IMR-90 (cell line): ENCODE data around the gene ACVR1. TPM values are rescaled to one million over a fixed set of nuclear protein-coding genes. Genes with fewer than 3 reads are reported as not detected.

Experiments used
- ATAC-seq: fragments of 200-7000 bp; cut with Tn5 transposase; 2 replicates; pipeline ENCODE4 v1.9.1; 2020; ENCODE audit warnings: low read depth, mild to moderate bottlenecking, moderate library complexity
- BruUV-seq: library from RNA; stranded (reverse); fragments of 400-500 nt; replicated peaks from 2 replicates; lab custom pipeline; 2021; lab: Mats Ljungman, UMichigan
- CTCF ChIA-PET: fragments of 300-600 bp; formaldehyde crosslinking; extraction: SDS; loops from one replicate; lab custom pipeline; 2021; ENCODE audit warnings: antibody characterized with exemption; lab: Yijun Ruan, JAX
- POLR2A ChIA-PET: fragments of 300-600 bp; sonication (Branson Sonifier 250); formaldehyde crosslinking; loops from one replicate; lab custom pipeline; 2022; ENCODE audit warnings: antibody characterized with exemption; ENCODE audit not compliant: unreplicated experiment; lab: Charles Lee
- DNase-seq: peaks from one replicate; pipeline ENCODE4 v3.0.0; 2013
- H2AFZ ChIP-seq: replicated peaks from 2 replicates; pipeline ENCODE3; 2013; ENCODE audit warnings: low read length, mild to moderate bottlenecking; ENCODE audit not compliant: poor library complexity
- H2AK5ac ChIP-seq: 2 replicates; pipeline ENCODE4 v1.6.1; 2013; ENCODE audit warnings: low read depth, low read length, inconsistent platforms
- H2AK9ac ChIP-seq: replicated peaks from 2 replicates; pipeline ENCODE3; 2013; ENCODE audit warnings: mild to moderate bottlenecking, low read depth, low read length, moderate library complexity; ENCODE audit not compliant: poor library complexity
- H2BK120ac ChIP-seq: 2 replicates; pipeline ENCODE4 v1.6.1; 2013; ENCODE audit warnings: low read depth, low read length, inconsistent platforms
- H2BK15ac ChIP-seq: 3 replicates; pipeline ENCODE4 v1.6.1; 2013; ENCODE audit warnings: low read depth, low read length, inconsistent platforms
- H2BK20ac ChIP-seq: 2 replicates; pipeline ENCODE4 v1.6.1; 2013; ENCODE audit warnings: low read depth, mild to moderate bottlenecking, inconsistent platforms, low read length, moderate library complexity
- H2BK5ac ChIP-seq: 2 replicates; pipeline ENCODE4 v1.6.1; 2013; ENCODE audit warnings: mild to moderate bottlenecking, low read depth, low read length, inconsistent platforms; ENCODE audit not compliant: poor library complexity, severe bottlenecking
- H3K14ac ChIP-seq: replicated peaks from 2 replicates; pipeline ENCODE4 v1.6.1; 2013; ENCODE audit warnings: low read depth, low read length, inconsistent platforms
- H3K18ac ChIP-seq: 2 replicates; pipeline ENCODE4 v1.6.1; 2013; ENCODE audit warnings: low read depth, low read length, control low read depth
- H3K23ac ChIP-seq: 2 replicates; pipeline ENCODE4 v1.6.1; 2013; ENCODE audit warnings: low read depth, low read length, inconsistent platforms
- H3K27ac ChIP-seq: 2 replicates; pipeline ENCODE4 v1.5.1; 2013; ENCODE audit warnings: mild to moderate bottlenecking, control low read depth, low read length; ENCODE audit not compliant: insufficient read depth
- H3K27me3 ChIP-seq: 2 replicates; pipeline ENCODE4 v1.6.1; 2013; ENCODE audit warnings: low read length; ENCODE audit not compliant: control insufficient read depth, insufficient read depth
- H3K36me3 ChIP-seq: 2 replicates; pipeline ENCODE4 v1.6.1; 2013; ENCODE audit warnings: low read length, mixed read lengths; ENCODE audit not compliant: control insufficient read depth, insufficient read depth
- H3K4ac ChIP-seq: 2 replicates; pipeline ENCODE4 v1.6.1; 2013; ENCODE audit warnings: low read depth, low read length, inconsistent platforms
- H3K4me1 ChIP-seq: 2 replicates; pipeline ENCODE4 v1.6.1; 2013; ENCODE audit warnings: low read length, mixed read lengths; ENCODE audit not compliant: control insufficient read depth, insufficient read depth
- H3K4me2 ChIP-seq: 2 replicates; pipeline ENCODE4 v1.6.1; 2013; ENCODE audit warnings: low read depth, mild to moderate bottlenecking, control low read depth, low read length, moderate library complexity
- H3K4me3 ChIP-seq: 2 replicates; pipeline ENCODE4 v1.5.1; 2013; ENCODE audit warnings: low read depth, mild to moderate bottlenecking, control low read depth, low read length, moderate library complexity; ENCODE audit not compliant: insufficient read depth
- H3K56ac ChIP-seq: 2 replicates; pipeline ENCODE4 v1.6.1; 2013; ENCODE audit warnings: low read length, inconsistent platforms; ENCODE audit not compliant: insufficient read depth; ENCODE audit errors: extremely low read depth
- H3K79me1 ChIP-seq, 2 experiments: 2 replicates each; pipeline ENCODE4 v1.6.1; 2013; ENCODE audit warnings: low read length in 2 of 2, inconsistent platforms in 1 of 2, low read depth in 1 of 2
- H3K9ac ChIP-seq: 2 replicates; pipeline ENCODE4 v1.6.1; 2013; ENCODE audit warnings: low read depth, low read length, control low read depth
- H3K9me1 ChIP-seq: 2 replicates; pipeline ENCODE4 v1.6.1; 2013; ENCODE audit warnings: low read length, inconsistent platforms; ENCODE audit not compliant: insufficient read depth
- H3K9me3 ChIP-seq: 2 replicates; pipeline ENCODE4 v1.6.1; 2013; ENCODE audit warnings: low read length; ENCODE audit not compliant: control insufficient read depth, insufficient read depth
- H4K20me1 ChIP-seq: 2 replicates; pipeline ENCODE4 v1.6.1; 2013; ENCODE audit warnings: low read length, inconsistent platforms; ENCODE audit not compliant: insufficient read depth
- H4K5ac ChIP-seq: 2 replicates; pipeline ENCODE4 v1.6.1; 2013; ENCODE audit warnings: mild to moderate bottlenecking, low read depth, low read length, control low read depth
- H4K8ac ChIP-seq, 2 experiments: 2 replicates each; pipeline ENCODE4 v1.6.1; 2013; ENCODE audit warnings: low read depth in 2 of 2, low read length in 2 of 2, control low read depth in 1 of 2, inconsistent platforms in 1 of 2
- H4K91ac ChIP-seq: 2 replicates; pipeline ENCODE4 v1.6.1; 2013; ENCODE audit warnings: low read depth, low read length, inconsistent platforms; ENCODE audit not compliant: insufficient read depth
- CTCF ChIP-seq: conservative IDR thresholded peaks from 2 replicates; pipeline ENCODE4 v1.5.1; 2012; ENCODE audit warnings: mild to moderate bottlenecking, low read depth, low read length, improper control_type of control experiment
- MXI1 ChIP-seq: IDR thresholded peaks from 2 replicates; pipeline ENCODE4 v1.6.1; 2012; ENCODE audit warnings: low read depth, mild to moderate bottlenecking, low read length, moderate library complexity, borderline replicate concordance
- RAD21 ChIP-seq: IDR thresholded peaks from 2 replicates; pipeline ENCODE4 v1.6.1; 2012; ENCODE audit warnings: low read length, improper control_type of control experiment
- RCOR1 ChIP-seq: IDR thresholded peaks from 2 replicates; pipeline ENCODE4 v1.6.1; 2012; ENCODE audit warnings: mild to moderate bottlenecking, low read length, improper control_type of control experiment; ENCODE audit not compliant: insufficient replicate concordance
- RFX5 ChIP-seq: IDR thresholded peaks from 2 replicates; pipeline ENCODE4 v1.8.0; 2012; ENCODE audit warnings: low read depth, mild to moderate bottlenecking, low read length, moderate library complexity
- SMC3 ChIP-seq: fragments of 150-350 bp; IDR thresholded peaks from 2 replicates; pipeline ENCODE4 v1.6.1; 2016; ENCODE audit warnings: low read depth, mild to moderate bottlenecking, antibody characterized with exemption, low read length, moderate library complexity
- USF2 ChIP-seq: fragments of 150-350 bp; IDR thresholded peaks from 2 replicates; pipeline ENCODE4 v1.6.1; 2017; ENCODE audit warnings: mild to moderate bottlenecking, antibody characterized with exemption, low read length, low read depth
- WGBS, 2 experiments: methylation state at CpG; one replicate each; pipeline versions ENCODE4 v1.1.5 to v1.1.7; 2013; ENCODE audit warnings: missing lambda C conversion rate in 2 of 2; ENCODE audit not compliant: insufficient read length in 1 of 2; ENCODE audit errors: extremely low coverage in 2 of 2; 5-methylcytosine and 5-hydroxymethylcytosine counted together
- dilution Hi-C: fragments of 300-500 bp; cut with HindIII; formaldehyde crosslinking; loops from one replicate; pipeline ENCODE4 v1.14.3; 2018; ENCODE audit warnings: low sequenced_read_pairs; ENCODE audit not compliant: unreplicated experiment
- in situ Hi-C: fragments of 300-500 bp; cut with MboI; formaldehyde crosslinking; loops from 3 replicates; pipeline ENCODE4 v1.14.3; 2019; ENCODE audit warnings: low sequenced_read_pairs, inconsistent platforms, mixed read lengths
- intact Hi-C: fragments of 100-400 bp; cut with micrococcal nuclease; formaldehyde crosslinking; loops from 2 replicates; pipeline ENCODE4 v1.10.0; 2022
- polyA plus RNA-seq, 3 experiments: library from polyadenylated mRNA; depleted of rRNA; stranded (reverse); fragments of >200 nt; gene quantifications; 2 replicates each; pipeline ENCODE4 v1.2.3, GENCODE V29; 2012; ENCODE audit warnings: low replicate concordance in 1 of 3
- total RNA-seq: library from RNA; depleted of rRNA; stranded (reverse); fragments of >200 nt; gene quantifications from 2 replicates; pipeline ENCODE4 v1.2.3, GENCODE V29; 2012

ACVR1 gene
- total and polyA plus RNA-seq, 2 of the 4 experiments (the other 2 are of a cell fraction) = 21.1 to 40.8 TPM

GRCh38 chr2:157836531-157836930 is 39.6 kb downstream of the ACVR1 start:
- Histone ChIP-seq H2BK20ac (no peak overlapping the region), H4K91ac (no peak overlapping the region; the same call in 1 of the 2 replicates), H3K27ac (no peak overlapping the region), H3K4ac (0 out of 2 replicates have a peak overlapping the region, but pooled peaks have one; percentile 6), H3K14ac (0 out of 2 replicates have a peak overlapping the region, but pooled peaks have one; percentile 12), H3K79me1 (peaks cover 41 to 74% of the 10 kb centered on the region in 2 experiments), H3K18ac (no peak overlapping the region), H3K9me1 (peaks cover 32% of the 10 kb centered on the region), H3K36me3 (0 out of 2 replicates have a peak, but pooled peaks cover 1% of the 10 kb centered on the region), H2BK5ac (no peak overlapping the region), H3K9ac (no peak overlapping the region), H3K27me3 (no peaks in the 10 kb centered on the region), H3K4me1 (peaks cover 25% of the 10 kb centered on the region), H4K20me1 (peaks cover 13% of the 10 kb centered on the region), H3K56ac (no peak overlapping the region), H2AK5ac (peak overlapping the region; percentile 31; the same call in 1 of the 2 replicates), H2BK120ac (no peak overlapping the region; the same call in 1 of the 2 replicates), H3K9me3 (no peaks in the 10 kb centered on the region), H3K4me2 (no peak overlapping the region), H2AK9ac (no peak overlapping the region), H3K23ac (peak overlapping the region; percentile 52), H2BK15ac (peak overlapping the region; percentile 1; the same call in 1 of the 3 replicates), H4K8ac (no peak overlapping the region; a peak in 1 of 4 replicates), H2AFZ (no peak overlapping the region), H4K5ac (peak overlapping the region; percentile 24; the same call in 1 of the 2 replicates), H3K4me3 (no peak overlapping the region)
- POLR2A ChIA-PET = no interaction called here
- no CpG with 5 or more reads among the region's 3 CpGs for WGBS, 2 experiments
- no peak for DNase-seq
- TF ChIP-seq CTCF = no peak
- TF ChIP-seq MXI1 = no peak
- no peak for TF ChIP-seq RFX5
- TF ChIP-seq RCOR1 = no peak
- no peak for TF ChIP-seq RAD21
- no peak for TF ChIP-seq SMC3
- TF ChIP-seq USF2 = no peak
- in situ Hi-C loops (no loop called here), intact Hi-C loops (no loop called here), dilution Hi-C loops (no loop called here)
- ATAC-seq = no peak
- CTCF ChIA-PET = no interaction called here
- no TSS peak for BruUV-seq
